Chondrocyte (in vitro differentiated cells): ENCODE measurements around the gene ATP6AP1. TPM values are rescaled to one million over a fixed set of nuclear protein-coding genes. Genes with fewer than 3 reads are reported as not detected.
"Not testable (repeated sequence)": the region's sequence is repeated elsewhere in the genome, so short reads cannot be mapped to it uniquely, and the experiment has no call there.

Source experiments
- DNase-seq: peaks from one replicate; pipeline ENCODE4 v3.0.0; 2021; ENCODE audit warnings: mixed read lengths, low spot score
- H3K27ac Mint-ChIP-seq: one replicate; pipeline ENCODE4 v1.8.0; 2021; ENCODE audit warnings: mild to moderate bottlenecking, moderate library complexity, mixed read lengths; ENCODE audit not compliant: unreplicated experiment
- H3K27me3 Mint-ChIP-seq: 2 replicates; pipeline ENCODE4 v1.8.0; 2021; ENCODE audit warnings: low read depth, mixed read lengths
- H3K36me3 Mint-ChIP-seq: 2 replicates; pipeline ENCODE4 v1.8.0; 2021; ENCODE audit warnings: low read depth, mixed read lengths
- H3K4me1 Mint-ChIP-seq: 2 replicates; pipeline ENCODE4 v1.8.0; 2021; ENCODE audit warnings: low read depth, mild to moderate bottlenecking, mixed read lengths
- H3K4me3 Mint-ChIP-seq: one replicate; pipeline ENCODE4 v1.8.0; 2021; ENCODE audit warnings: mild to moderate bottlenecking, moderate library complexity, mixed read lengths; ENCODE audit not compliant: unreplicated experiment
- H3K9me3 Mint-ChIP-seq: 2 replicates; pipeline ENCODE4 v1.8.0; 2021; ENCODE audit warnings: low read depth, mixed read lengths
- total RNA-seq: library from RNA; stranded (reverse); gene quantifications from 3 replicates; pipeline ENCODE4 v1.2.1, GENCODE V29; 2021
- TF ChIP-seq, protein P1 (sequence below): fragments of 200-600 bp; sonication (generic); IDR thresholded peaks from 2 replicates; pipeline ENCODE4 v1.5.0; 2021; ENCODE audit warnings: antibody characterized with exemption, mild to moderate bottlenecking, moderate library complexity

The ATP6AP1 gene
- total RNA-seq, 1 donor from 2014 or later, result 136 TPM

DNA sequence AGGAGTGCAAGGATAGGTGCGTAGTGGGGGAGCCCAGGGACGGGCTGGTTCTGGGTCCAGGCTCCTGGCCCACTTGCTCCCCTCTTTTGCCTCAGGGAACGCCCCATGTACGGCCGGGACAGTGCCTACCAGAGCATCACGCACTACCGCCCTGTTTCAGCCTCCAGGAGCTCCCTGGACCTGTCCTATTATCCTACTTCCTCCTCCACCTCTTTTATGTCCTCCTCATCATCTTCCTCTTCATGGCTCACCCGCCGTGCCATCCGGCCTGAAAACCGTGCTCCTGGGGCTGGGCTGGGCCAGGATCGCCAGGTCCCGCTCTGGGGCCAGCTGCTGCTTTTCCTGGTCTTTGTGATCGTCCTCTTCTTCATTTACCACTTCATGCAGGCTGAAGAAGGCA lies 47.7 kb upstream of the ATP6AP1 start:
- Mint-ChIP-seq H3K9me3 (no peaks in the 10 kb centered on the region), H3K27ac (peak overlapping the region; percentile 90), H3K36me3 (peaks cover 2% of the 10 kb centered on the region), H3K27me3 (no peaks in the 10 kb centered on the region), H3K4me3 (peak overlapping the region; percentile 81), H3K4me1 (peaks cover 46% of the 10 kb centered on the region)
- TF ChIP-seq, protein P1, sequence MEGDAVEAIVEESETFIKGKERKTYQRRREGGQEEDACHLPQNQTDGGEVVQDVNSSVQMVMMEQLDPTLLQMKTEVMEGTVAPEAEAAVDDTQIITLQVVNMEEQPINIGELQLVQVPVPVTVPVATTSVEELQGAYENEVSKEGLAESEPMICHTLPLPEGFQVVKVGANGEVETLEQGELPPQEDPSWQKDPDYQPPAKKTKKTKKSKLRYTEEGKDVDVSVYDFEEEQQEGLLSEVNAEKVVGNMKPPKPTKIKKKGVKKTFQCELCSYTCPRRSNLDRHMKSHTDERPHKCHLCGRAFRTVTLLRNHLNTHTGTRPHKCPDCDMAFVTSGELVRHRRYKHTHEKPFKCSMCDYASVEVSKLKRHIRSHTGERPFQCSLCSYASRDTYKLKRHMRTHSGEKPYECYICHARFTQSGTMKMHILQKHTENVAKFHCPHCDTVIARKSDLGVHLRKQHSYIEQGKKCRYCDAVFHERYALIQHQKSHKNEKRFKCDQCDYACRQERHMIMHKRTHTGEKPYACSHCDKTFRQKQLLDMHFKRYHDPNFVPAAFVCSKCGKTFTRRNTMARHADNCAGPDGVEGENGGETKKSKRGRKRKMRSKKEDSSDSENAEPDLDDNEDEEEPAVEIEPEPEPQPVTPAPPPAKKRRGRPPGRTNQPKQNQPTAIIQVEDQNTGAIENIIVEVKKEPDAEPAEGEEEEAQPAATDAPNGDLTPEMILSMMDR, result no peak
- no peak for DNase-seq

DNA sequence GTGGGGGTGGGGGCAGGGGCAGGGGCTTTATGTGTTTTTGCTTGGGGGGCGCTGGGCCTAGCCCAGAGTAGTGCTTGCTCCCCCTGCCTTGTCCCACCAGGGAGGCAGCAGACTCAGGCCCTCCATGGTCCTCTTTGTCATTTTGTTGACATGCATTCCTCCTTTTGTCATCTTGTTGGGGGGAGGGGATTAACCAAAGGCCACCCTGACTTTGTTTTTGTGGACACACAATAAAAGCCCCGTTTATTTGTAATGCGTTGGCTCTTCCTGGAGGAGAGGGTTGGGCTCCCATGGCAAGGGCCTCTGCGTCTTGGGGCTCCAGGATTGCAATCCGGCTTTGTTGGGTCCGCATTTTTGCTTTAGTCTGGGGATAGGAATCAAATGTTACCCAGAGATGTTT lies 47.2 kb upstream of the ATP6AP1 start:
- Mint-ChIP-seq H3K4me1 (peaks cover 45% of the 10 kb centered on the region), H3K27me3 (no peaks in the 10 kb centered on the region), H3K9me3 (no peaks in the 10 kb centered on the region), H3K4me3 (no peak overlapping the region), H3K27ac (no peak overlapping the region), H3K36me3 (peaks cover 2% of the 10 kb centered on the region)
- TF ChIP-seq, protein P1, result no peak
- no peak for DNase-seq

DNA sequence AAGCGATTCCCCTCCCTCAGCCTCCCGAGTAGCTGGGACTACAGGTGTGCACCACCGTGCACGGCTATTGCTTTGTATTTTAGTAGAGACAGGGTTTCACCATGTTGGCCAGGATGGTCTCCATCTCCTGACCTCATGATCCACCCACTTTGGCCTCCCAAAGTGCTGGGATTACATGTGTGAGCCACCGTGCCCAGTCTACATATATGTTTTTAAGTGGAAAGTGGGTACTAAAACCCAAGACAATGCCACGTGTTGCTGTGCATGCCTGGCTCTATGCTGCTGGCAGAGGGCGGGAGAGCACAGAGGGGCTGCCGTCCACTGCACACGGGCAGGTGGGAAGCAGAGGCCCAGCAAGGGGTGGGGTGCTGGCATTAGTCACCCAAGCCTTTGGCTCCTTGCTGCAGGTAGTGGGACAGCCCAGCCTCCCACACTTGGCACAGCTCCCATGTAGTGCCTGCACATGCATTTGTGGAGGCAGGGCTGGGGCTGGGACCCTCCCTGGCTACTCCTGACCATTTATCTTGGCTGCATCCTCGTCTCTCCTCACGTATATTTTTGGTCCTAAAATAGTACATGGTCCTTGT lies 45.9 kb upstream of the ATP6AP1 start:
- H3K36me3 Mint-ChIP-seq, result peaks cover 2% of the 10 kb centered on the region

GRCh38 chrX:154383359-154384283 lies 44.9 kb upstream of the ATP6AP1 start:
- Mint-ChIP-seq H3K9me3 (no peaks in the 10 kb centered on the region), H3K36me3 (peaks cover 2% of the 10 kb centered on the region), H3K4me3 (no peak overlapping the region), H3K4me1 (peaks cover 34% of the 10 kb centered on the region), H3K27me3 (no peaks in the 10 kb centered on the region), H3K27ac (peak overlapping the region; percentile 71)
- TF ChIP-seq, protein P1, result no peak
- no peak for DNase-seq

More for the DNA sequence above, 45.9 kb upstream of the ATP6AP1 start:
- Mint-ChIP-seq H3K9me3 (no peaks in the 10 kb centered on the region), H3K27me3 (no peaks in the 10 kb centered on the region), H3K27ac (peak overlapping the region; percentile 49), H3K4me1 (peaks cover 34% of the 10 kb centered on the region), H3K4me3 (no peak overlapping the region)
- no peak for DNase-seq
- TF ChIP-seq, protein P1, result no peak

DNA sequence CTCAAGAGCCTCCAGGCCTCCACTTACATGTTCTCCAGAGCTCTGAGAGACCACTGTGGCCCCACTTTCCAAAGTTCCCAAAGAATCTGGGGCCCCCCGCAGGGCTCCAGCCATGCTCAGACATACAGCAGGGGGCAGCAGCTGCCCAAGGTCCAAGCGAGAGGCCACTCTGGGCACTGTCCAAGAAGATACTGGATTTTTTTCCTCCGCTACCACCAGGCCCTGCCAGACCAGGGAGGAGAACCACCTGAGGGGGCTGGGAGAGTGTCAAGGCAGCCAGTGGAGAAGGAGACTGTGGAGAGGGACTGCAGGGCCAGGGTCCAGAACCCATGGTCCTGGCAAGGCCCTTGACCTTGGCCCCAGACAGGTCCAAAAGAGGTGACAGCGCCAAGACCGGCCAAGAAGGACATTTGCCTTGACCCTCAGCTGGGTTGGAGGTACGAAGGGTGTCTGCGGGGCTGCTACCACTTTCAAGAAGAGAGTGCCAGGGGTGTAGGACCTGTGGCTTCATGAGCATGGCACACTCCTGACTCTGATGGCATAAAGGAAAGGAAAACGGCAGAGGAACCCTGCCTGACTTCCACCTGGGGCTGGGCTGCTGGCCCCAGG lies 44.1 kb upstream of the ATP6AP1 start:
- Mint-ChIP-seq H3K9me3 (no peaks in the 10 kb centered on the region), H3K27me3 (no peaks in the 10 kb centered on the region), H3K27ac (no peak overlapping the region), H3K4me3 (no peak overlapping the region), H3K4me1 (peaks cover 34% of the 10 kb centered on the region), H3K36me3 (peaks cover 2% of the 10 kb centered on the region)
- DNase-seq, result no peak
- TF ChIP-seq, protein P1, result peak; percentile 58

DNA sequence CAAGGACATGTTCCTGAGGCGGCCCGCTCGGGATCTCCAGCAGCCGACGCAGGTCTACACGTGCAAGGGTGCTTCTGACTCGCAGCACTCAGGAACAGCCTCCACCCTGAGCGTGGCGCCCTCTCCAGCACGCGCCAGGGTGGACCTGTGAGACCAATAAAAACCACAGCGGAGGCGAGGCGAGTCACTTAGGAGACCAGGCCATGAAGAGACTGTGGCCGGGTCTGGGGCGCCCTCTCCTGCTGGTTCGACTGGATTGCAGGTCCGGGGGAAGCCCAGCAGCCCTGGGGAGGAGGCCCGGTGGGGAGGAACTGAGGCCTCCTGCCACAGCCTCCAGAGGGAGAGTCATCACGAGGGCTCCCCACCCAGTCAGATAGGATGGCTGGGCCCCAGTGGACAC lies 40.4 kb upstream of the ATP6AP1 start:
- H3K4me3 Mint-ChIP-seq, H3K27ac Mint-ChIP-seq, H3K27me3 Mint-ChIP-seq, H3K36me3 Mint-ChIP-seq, DNase-seq, H3K9me3 Mint-ChIP-seq: not testable (repeated sequence)
- peaks cover 14% of the 10 kb centered on the region for H3K4me1 Mint-ChIP-seq

GRCh38 chrX:154388649-154389048 lies 39.8 kb upstream of the ATP6AP1 start:
- not testable (repeated sequence) for DNase-seq

More at GRCh38 chrX:154388649-154389048, 39.8 kb upstream of the ATP6AP1 start:
- H3K27ac Mint-ChIP-seq, H3K36me3 Mint-ChIP-seq, H3K27me3 Mint-ChIP-seq, H3K9me3 Mint-ChIP-seq, H3K4me3 Mint-ChIP-seq, H3K4me1 Mint-ChIP-seq: not testable (repeated sequence)
